Colonic mucosa (tissue), 4 donors: Measurements from ENCODE around the gene CBLL1. TPM values are rescaled to one million over a fixed set of nuclear protein-coding genes. Genes with fewer than 3 reads are reported as not detected.
A peak's percentile ranks its signal among the peaks of the same experiment; 100 is the strongest.

Experiments
- DNase-seq: peaks from one replicate; pipeline ENCODE4 v3.0.0-alpha.2; 2020
- H3K27ac ChIP-seq: fragments of 200-600 bp; one replicate; pipeline ENCODE4 v1.8.0; 2021
- H3K27me3 ChIP-seq: fragments of 200-600 bp; one replicate; pipeline ENCODE4 v1.8.0; 2021
- H3K36me3 ChIP-seq: fragments of 200-600 bp; one replicate; pipeline ENCODE4 v1.8.0; 2021
- H3K4me1 ChIP-seq: fragments of 200-600 bp; one replicate; pipeline ENCODE4 v1.8.0; 2021; ENCODE audit warnings: mild to moderate bottlenecking
- H3K4me3 ChIP-seq: fragments of 200-600 bp; one replicate; pipeline ENCODE4 v1.8.0; 2021
- H3K9ac ChIP-seq, 2 donors: one replicate each; pipeline ENCODE4 v1.7.0; 2013; ENCODE audit warnings: control low read depth in 2 of 2, low read depth in 2 of 2, low read length in 2 of 2
- H3K9me3 ChIP-seq: fragments of 200-600 bp; one replicate; pipeline ENCODE4 v1.8.0; 2021
- intact Hi-C: fragments of 100-400 bp; cut with DNase I; formaldehyde crosslinking; loops from one replicate; pipeline ENCODE4 v1.14.1; 2022
- total RNA-seq, 2 donors: library from RNA; stranded (reverse); fragmentation: NEBNext Ultra II Directional in 1 of 2; extraction: Animal tissue kit (Norgen Biotek cat#: 25700) in 1 of 2; gene quantifications; one replicate each; pipeline ENCODE4 v1.2.1, GENCODE V29; 2021
- TF ChIP-seq, protein P1 (sequence below): fragments of 200-600 bp; IDR thresholded peaks from one replicate; pipeline ENCODE4 v1.8.0; 2022; ENCODE audit warnings: antibody characterized with exemption, mild to moderate bottlenecking
- donor health status: healthy.
- donor health status: DM: no; HTN: no; CAD: no.
- donor health status: DM: no; HTN: no; CAD: no.

CBLL1 gene, protein sequence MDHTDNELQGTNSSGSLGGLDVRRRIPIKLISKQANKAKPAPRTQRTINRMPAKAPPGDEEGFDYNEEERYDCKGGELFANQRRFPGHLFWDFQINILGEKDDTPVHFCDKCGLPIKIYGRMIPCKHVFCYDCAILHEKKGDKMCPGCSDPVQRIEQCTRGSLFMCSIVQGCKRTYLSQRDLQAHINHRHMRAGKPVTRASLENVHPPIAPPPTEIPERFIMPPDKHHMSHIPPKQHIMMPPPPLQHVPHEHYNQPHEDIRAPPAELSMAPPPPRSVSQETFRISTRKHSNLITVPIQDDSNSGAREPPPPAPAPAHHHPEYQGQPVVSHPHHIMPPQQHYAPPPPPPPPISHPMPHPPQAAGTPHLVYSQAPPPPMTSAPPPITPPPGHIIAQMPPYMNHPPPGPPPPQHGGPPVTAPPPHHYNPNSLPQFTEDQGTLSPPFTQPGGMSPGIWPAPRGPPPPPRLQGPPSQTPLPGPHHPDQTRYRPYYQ
- total RNA-seq, result 10 to 100 TPM; 21.5 to 23.2 TPM

DNA sequence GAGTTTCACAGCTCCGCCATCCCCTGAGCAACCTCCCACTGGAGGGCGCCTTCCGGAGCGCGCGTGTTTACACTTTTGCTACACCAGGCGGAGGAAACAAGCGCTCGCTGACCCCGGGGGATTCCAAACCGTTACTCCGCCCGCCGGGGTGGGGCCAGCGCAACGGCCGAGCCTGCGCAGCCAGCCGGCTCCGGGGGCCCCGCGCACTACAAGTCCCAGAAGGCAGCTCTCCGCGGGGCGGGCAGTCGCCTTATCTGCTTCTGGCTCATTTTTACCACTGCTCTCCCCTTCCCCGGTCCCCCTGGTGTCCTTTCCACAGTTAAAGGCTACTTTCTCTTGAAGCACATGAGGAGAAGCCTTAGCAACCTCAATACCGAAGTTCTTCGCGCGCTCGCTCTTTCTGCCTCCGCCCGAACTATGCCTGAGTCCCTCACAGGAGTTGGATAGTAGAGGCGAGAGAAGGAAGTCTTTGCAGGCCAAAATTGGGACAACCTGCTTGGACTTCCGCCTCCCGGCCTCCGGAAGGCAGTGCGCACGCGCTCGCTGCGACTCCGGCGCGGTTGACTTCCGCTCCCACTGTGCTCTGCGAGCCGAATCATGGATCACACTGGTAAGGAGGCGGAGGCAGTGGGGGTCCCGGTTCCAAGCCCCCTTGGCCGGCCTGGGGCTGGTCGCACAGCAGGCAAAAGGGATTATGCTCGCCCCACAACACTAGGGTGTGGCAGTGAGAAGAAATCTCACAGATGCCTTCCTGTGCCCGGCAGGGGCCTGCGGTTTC is at the start of gene CBLL1:
Gene CBLL1 (plus strand): TSS at position 576 of the 778 bp plus-strand sequence. CDS start 22 bp downstream, at position 598.
- peak; percentile 97 for DNase-seq
- H3K27ac ChIP-seq, result peak within 1 kb of the TSS; percentile 94
- peak within 1 kb of the TSS; percentile 88 to 95 for H3K9ac ChIP-seq
- H3K4me3 ChIP-seq, result peak within 1 kb of the TSS; percentile 71
- no peaks in the 10 kb centered on the region for H3K36me3 ChIP-seq
- intact Hi-C loops, result loop anchor here (2.0 kb wide), 1 partner anchor 135 kb away; no protein-coding TSS in a partner anchor
- H3K9me3 ChIP-seq, result no peaks in the 10 kb centered on the region
- H3K27me3 ChIP-seq, result no peaks in the 10 kb centered on the region
- peaks cover 14% of the 10 kb centered on the region for H3K4me1 ChIP-seq
- TF ChIP-seq, protein P1, sequence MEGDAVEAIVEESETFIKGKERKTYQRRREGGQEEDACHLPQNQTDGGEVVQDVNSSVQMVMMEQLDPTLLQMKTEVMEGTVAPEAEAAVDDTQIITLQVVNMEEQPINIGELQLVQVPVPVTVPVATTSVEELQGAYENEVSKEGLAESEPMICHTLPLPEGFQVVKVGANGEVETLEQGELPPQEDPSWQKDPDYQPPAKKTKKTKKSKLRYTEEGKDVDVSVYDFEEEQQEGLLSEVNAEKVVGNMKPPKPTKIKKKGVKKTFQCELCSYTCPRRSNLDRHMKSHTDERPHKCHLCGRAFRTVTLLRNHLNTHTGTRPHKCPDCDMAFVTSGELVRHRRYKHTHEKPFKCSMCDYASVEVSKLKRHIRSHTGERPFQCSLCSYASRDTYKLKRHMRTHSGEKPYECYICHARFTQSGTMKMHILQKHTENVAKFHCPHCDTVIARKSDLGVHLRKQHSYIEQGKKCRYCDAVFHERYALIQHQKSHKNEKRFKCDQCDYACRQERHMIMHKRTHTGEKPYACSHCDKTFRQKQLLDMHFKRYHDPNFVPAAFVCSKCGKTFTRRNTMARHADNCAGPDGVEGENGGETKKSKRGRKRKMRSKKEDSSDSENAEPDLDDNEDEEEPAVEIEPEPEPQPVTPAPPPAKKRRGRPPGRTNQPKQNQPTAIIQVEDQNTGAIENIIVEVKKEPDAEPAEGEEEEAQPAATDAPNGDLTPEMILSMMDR, result peak; percentile 40

DNA sequence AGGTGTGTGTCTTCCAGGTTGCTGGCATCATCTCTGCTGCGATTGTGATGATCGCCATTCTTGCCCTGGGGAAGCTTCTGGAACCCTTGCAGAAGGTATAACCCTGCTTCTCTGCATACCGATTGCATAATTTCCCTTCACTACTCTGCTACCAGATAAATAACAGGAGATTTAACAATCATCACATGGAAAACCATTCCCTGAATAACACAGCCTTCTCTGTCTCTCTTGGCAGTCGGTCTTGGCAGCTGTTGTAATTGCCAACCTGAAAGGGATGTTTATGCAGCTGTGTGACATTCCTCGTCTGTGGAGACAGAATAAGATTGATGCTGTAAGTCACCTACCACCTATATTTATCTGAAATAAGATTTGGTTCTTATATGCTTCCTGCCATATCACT is 49.6 kb upstream of the CBLL1 start:
- no peak overlapping the region for H3K9ac ChIP-seq
- H3K9me3 ChIP-seq, result no peaks in the 10 kb centered on the region
- no peak overlapping the region for H3K4me3 ChIP-seq
- intact Hi-C loops, result no loop called here
- H3K36me3 ChIP-seq, result no peaks in the 10 kb centered on the region
- H3K27me3 ChIP-seq, result no peaks in the 10 kb centered on the region
- DNase-seq, result no peak
- no peaks in the 10 kb centered on the region for H3K4me1 ChIP-seq
- H3K27ac ChIP-seq, result no peak overlapping the region
- TF ChIP-seq, protein P1, result no peak

DNA sequence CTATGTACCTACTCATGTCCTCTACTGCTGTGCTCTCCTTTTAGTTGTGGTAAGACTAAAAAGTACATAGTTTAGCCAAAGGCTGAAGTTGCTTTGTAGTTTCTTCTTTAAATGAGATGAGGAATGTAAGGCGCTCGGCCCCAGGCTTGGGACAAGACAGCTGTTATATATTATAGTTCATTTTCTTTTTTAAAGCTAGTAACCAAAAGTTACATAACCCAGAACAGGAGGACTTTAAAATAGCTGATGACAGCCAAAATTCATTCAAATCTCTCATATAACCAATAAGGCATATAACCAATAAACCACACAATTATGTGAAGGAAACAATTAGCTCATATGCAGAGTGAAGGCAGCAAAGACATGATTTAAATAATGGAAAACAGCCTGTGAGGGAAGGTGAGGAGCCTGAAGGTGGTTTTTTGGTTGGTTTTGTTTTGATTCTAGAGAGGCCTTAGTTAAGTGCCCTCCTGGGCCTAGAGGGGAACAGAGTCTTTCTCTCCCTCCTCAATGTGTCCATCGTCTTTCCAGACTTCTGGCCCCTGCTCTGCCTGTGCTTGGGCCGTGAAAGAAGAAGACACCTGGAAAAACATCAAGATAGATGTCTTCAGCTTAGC is 47.5 kb upstream of the CBLL1 start:
- DNase-seq, result no peak
- TF ChIP-seq, protein P1, result no peak
- intact Hi-C loops, result no loop called here
- Histone ChIP-seq H3K27ac (no peak overlapping the region), H3K4me3 (no peak overlapping the region), H3K9me3 (no peaks in the 10 kb centered on the region), H3K36me3 (no peaks in the 10 kb centered on the region), H3K27me3 (no peaks in the 10 kb centered on the region), H3K4me1 (no peaks in the 10 kb centered on the region), H3K9ac (no peak overlapping the region)

DNA sequence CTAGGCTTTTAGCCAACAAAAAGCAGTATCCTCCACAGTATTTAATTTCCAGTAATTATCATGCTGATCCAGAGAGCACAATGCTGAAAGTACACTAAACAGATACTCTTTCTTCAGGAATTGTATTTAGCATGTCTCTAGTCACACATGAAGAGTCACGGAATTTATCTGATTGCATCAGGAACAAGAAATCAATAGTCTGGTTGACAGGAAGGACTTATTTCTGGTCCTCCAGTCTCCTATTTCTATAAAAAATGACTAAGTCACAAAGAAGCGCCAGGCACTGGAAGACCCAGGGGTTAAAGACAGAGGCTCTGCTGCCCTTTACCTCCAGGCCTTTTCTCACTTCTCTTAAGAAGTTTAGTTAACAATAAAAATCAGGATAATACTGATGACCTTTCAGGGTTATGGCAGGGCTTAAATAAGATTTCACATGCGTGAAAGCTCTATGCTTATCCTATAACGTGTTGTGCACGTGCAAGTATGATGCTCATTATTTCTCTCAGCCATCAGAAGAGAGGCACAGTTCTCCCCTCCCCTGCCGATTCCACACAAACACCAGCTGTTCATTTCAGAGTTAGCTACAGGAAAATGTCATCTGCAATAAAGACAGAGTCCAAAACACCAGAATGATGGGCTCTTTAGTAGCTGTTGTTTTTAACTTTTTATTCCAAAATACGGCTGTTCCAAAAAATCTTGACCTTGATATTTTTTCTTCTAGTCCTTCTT is 46.5 kb upstream of the CBLL1 start:
- H3K4me1 ChIP-seq, result no peaks in the 10 kb centered on the region
- H3K27ac ChIP-seq, result no peak overlapping the region
- no peaks in the 10 kb centered on the region for H3K27me3 ChIP-seq
- no peak for DNase-seq
- no peaks in the 10 kb centered on the region for H3K36me3 ChIP-seq
- TF ChIP-seq, protein P1, result no peak
- H3K9me3 ChIP-seq, result no peaks in the 10 kb centered on the region
- no peak overlapping the region for H3K4me3 ChIP-seq
- no peak overlapping the region for H3K9ac ChIP-seq
- intact Hi-C loops, result no loop called here

DNA sequence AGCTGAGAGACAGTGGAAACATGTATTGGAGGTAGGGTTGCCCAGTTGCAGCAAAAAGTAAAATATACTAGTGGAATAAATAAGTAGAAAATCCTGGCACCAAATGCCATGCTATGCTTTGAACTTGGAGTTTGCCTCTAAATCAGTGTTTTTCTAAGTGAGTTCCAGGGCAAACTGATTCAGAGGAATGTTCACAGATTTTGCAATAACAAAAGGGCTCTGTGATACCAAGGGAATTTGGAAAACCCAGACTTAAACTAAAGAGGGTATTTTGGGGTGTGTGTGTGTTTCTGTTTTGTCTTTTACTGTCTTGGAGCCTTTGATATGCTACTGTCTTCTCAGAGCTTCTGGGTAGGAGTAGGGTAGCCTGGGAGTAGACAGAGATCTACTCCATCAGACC is 43.4 kb upstream of the CBLL1 start:
- Histone ChIP-seq H3K36me3 (no peaks in the 10 kb centered on the region), H3K27me3 (no peaks in the 10 kb centered on the region), H3K4me1 (no peaks in the 10 kb centered on the region), H3K9me3 (no peaks in the 10 kb centered on the region), H3K4me3 (no peak overlapping the region), H3K27ac (no peak overlapping the region), H3K9ac (no peak overlapping the region)
- TF ChIP-seq, protein P1, result no peak
- DNase-seq, result no peak
- intact Hi-C loops, result no loop called here
